ENCODE data around the gene STX10.

Gene STX10

GRCh38 chr19:13135068-13136062 is 14.8 kb downstream of the STX10 start:
- TF ChIP-seq, protein P1, sequence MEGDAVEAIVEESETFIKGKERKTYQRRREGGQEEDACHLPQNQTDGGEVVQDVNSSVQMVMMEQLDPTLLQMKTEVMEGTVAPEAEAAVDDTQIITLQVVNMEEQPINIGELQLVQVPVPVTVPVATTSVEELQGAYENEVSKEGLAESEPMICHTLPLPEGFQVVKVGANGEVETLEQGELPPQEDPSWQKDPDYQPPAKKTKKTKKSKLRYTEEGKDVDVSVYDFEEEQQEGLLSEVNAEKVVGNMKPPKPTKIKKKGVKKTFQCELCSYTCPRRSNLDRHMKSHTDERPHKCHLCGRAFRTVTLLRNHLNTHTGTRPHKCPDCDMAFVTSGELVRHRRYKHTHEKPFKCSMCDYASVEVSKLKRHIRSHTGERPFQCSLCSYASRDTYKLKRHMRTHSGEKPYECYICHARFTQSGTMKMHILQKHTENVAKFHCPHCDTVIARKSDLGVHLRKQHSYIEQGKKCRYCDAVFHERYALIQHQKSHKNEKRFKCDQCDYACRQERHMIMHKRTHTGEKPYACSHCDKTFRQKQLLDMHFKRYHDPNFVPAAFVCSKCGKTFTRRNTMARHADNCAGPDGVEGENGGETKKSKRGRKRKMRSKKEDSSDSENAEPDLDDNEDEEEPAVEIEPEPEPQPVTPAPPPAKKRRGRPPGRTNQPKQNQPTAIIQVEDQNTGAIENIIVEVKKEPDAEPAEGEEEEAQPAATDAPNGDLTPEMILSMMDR (IDR thresholded peaks at IDR 0.05; ENCODE audit: extremely low read depth, insufficient read depth, missing control alignments) = no peak
- in situ Hi-C loops (cut with MboI; ENCODE audit: low pct_unique_long_range_greater_than_20kb, low sequenced_read_pairs, unreplicated experiment) = no loop called here
- no peak for DNase-seq (ENCODE audit: low spot score)

GRCh38 chr19:13134626-13135025 is 15.5 kb downstream of the STX10 start:
- in situ Hi-C loops (cut with MboI; ENCODE audit: low pct_unique_long_range_greater_than_20kb, low sequenced_read_pairs, unreplicated experiment) = no loop called here
- no peak for DNase-seq (ENCODE audit: low spot score)
- TF ChIP-seq, protein P1 (IDR thresholded peaks at IDR 0.05; ENCODE audit: extremely low read depth, insufficient read depth, missing control alignments) = no peak

DNA sequence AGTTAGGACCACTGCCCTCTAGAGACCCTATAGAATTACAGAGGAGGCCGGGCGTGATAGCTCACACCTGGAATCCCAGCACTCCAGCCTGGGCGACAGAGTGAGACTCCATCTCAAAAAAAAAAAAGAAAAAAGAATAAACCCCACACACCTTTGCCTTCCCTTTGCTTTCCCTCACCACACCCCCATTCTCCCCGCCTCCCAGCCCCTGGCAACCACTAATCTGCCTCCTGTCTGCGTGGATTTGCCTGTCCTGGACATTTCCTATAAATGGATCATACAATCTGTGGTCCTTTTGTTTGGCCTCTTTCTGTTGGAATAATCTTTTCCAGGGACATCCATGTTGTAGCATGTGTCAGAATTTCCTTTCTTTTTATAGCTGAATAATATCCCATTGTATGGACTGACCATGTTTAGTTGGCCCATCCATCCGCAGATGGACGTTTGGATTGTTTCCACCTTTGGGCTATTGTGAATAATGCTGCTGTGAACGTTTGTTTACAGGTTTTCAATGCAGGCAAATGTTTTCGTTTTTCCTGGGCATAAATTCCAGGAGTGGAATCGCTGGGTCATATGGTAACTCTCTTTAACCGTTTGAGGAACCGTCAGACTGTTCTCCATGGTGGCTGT is 16.8 kb downstream of the STX10 start:
- DNase-seq (ENCODE audit: low spot score) = no peak
- TF ChIP-seq, protein P1 (IDR thresholded peaks at IDR 0.05; ENCODE audit: extremely low read depth, insufficient read depth, missing control alignments) = no peak
- in situ Hi-C loops (cut with MboI; ENCODE audit: low pct_unique_long_range_greater_than_20kb, low sequenced_read_pairs, unreplicated experiment) = no loop called here

DNA sequence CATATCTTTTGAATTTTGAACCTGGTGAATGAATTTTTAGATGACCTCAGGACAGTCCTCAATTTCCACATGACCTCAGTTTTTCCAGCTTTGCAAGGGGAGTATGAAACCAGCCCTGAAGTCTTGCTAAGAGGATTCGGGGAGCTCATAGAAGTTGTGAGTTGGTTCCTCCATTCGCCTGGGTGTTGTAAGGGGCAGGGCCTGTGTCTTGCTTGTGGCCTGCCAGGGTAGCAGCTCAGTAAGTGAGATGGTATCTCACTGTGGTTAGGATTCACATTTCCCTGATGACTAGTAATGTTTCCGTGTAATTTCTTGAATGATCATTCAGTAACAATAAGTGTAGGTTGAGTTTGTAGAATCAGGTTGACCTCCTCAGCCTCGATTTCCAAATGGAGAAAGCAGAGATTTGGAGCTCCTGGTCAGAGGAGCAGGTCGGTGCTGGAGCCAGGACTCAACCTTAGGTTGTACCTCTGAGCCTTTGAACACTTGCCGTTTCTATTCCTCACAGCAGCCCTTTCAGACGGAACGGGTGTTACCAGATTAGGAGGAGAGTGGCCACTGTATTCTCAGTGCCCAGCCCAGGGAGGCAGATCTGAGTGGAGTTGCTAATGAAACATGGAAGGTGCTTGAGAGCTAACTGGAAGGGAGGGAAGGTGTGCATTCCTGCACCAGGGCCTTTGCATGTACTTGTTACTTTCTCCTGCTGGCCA is 17.5 kb downstream of the STX10 start:
- TF ChIP-seq, protein P1 (IDR thresholded peaks at IDR 0.05; ENCODE audit: extremely low read depth, insufficient read depth, missing control alignments) = no peak
- DNase-seq (ENCODE audit: low spot score) = no peak
- in situ Hi-C loops (cut with MboI; ENCODE audit: low pct_unique_long_range_greater_than_20kb, low sequenced_read_pairs, unreplicated experiment) = no loop called here

DNA sequence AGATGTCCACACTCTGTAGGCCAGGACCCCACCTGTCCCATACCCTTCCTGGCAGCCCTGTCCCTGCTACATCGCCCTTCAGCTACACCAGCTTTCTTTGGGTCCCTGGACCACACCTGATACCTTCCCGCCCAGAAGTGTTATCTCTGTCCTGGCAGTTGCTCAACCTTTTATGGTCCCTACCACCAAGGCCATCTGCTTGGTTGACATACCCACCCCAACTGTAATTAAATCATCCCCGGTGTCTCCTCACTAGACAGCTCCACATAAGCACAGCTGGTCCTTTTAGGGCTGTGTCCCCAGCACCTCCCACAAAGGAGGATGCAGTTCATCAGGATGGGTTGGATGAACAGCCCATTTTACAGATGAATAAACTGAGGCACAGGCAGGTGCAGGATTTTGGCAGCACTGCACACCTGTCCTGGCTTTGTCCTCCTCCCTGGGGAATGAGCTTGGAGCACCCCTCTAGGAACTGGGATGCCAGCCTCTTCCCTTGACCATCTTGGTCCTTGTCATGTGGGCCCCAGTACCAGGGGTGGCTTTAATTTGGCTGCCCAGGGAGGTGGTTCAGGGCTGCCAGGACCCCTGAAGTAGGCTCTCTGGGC is 19.2 kb downstream of the STX10 start:
- TF ChIP-seq, protein P1 (IDR thresholded peaks at IDR 0.05; ENCODE audit: extremely low read depth, insufficient read depth, missing control alignments) = no peak
- in situ Hi-C loops (cut with MboI; ENCODE audit: low pct_unique_long_range_greater_than_20kb, low sequenced_read_pairs, unreplicated experiment) = no loop called here
- DNase-seq (ENCODE audit: low spot score) = no peak

DNA sequence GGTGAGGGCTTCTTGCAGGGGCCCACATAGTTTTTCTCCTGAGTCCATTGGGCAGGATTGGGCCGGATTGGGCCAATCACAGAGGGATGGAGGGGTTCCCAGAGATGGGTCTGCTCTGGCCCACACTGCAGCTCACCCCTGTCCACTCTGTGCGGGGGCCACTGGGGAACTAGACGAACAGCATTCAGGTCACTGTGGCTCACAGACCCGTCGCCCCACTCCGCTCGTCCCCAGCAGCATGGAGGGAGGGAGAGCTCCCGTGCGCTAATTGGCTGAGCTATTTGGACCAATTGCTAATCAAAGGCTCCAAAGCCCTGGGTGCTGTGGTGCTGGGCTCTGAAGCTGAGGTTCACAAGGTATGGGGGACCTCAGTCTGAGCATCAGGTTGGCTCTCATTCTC is 20.8 kb downstream of the STX10 start:
- no peak for DNase-seq (ENCODE audit: low spot score)
- TF ChIP-seq, protein P1 (IDR thresholded peaks at IDR 0.05; ENCODE audit: extremely low read depth, insufficient read depth, missing control alignments) = no peak
- in situ Hi-C loops (cut with MboI; ENCODE audit: low pct_unique_long_range_greater_than_20kb, low sequenced_read_pairs, unreplicated experiment) = no loop called here
